Measurements from ENCODE around the gene CCDC51. TPM values are rescaled to one million over a fixed set of nuclear protein-coding genes. Genes with fewer than 3 reads are reported as not detected.
"Not testable (repeated sequence)": the region's sequence is repeated elsewhere in the genome, so short reads cannot be mapped to it uniquely, and the experiment has no call there.

CCDC51 gene
- polyA plus RNA-seq, 1 donor from 2014 or later, result 27.2 TPM

GRCh38 chr3:48482822-48483221 lies 42.9 kb upstream of the CCDC51 start:
- H3F3A ChIP-seq (ENCODE audit: insufficient read depth, low read length, poor library complexity, severe bottlenecking); H3K9me2 ChIP-seq (ENCODE audit: insufficient read depth, low read length): not testable (repeated sequence)

GRCh38 chr3:48480891-48481290 lies 41.0 kb upstream of the CCDC51 start:
- not testable (repeated sequence) for H3K9me2 ChIP-seq (ENCODE audit: insufficient read depth, low read length); H3K9ac ChIP-seq (ENCODE audit: low read length); H3K4me2 ChIP-seq (ENCODE audit: low read length); H4K20me1 ChIP-seq (ENCODE audit: insufficient read depth); H3K36me3 ChIP-seq (ENCODE audit: insufficient read depth, low read length); H3K79me2 ChIP-seq (replicated peaks; ENCODE audit: insufficient read depth, low read length); H3K27ac ChIP-seq (ENCODE audit: low read length); H2AFZ ChIP-seq (ENCODE audit: low read depth, low read length); H3K4me3 ChIP-seq (ENCODE audit: low read length); H3F3A ChIP-seq (ENCODE audit: insufficient read depth, low read length, poor library complexity, severe bottlenecking); H3K27me3 ChIP-seq (ENCODE audit: insufficient read depth, low read depth, low read length); H3K9me3 ChIP-seq (ENCODE audit: low read length)

More at GRCh38 chr3:48482822-48483221, 42.9 kb upstream of the CCDC51 start:
- not testable (repeated sequence) for H3K4me2 ChIP-seq (ENCODE audit: low read length); H4K20me1 ChIP-seq (ENCODE audit: insufficient read depth); H3K9me3 ChIP-seq (ENCODE audit: low read length); H3K27ac ChIP-seq (ENCODE audit: low read length); H2AFZ ChIP-seq (ENCODE audit: low read depth, low read length); H3K36me3 ChIP-seq (ENCODE audit: insufficient read depth, low read length); H3K9ac ChIP-seq (ENCODE audit: low read length); H3K27me3 ChIP-seq (ENCODE audit: insufficient read depth, low read depth, low read length); H3K4me3 ChIP-seq (ENCODE audit: low read length); H3K79me2 ChIP-seq (replicated peaks; ENCODE audit: insufficient read depth, low read length)

- H3K9me3 ChIP-seq (ENCODE audit: low read length), result no peaks in the 10 kb centered on the region
- H3F3A ChIP-seq (ENCODE audit: insufficient read depth, low read length, poor library complexity, severe bottlenecking), result no peaks in the 10 kb centered on the region
- no peaks in the 10 kb centered on the region for H3K79me2 ChIP-seq (replicated peaks; ENCODE audit: insufficient read depth, low read length)
- H4K20me1 ChIP-seq (ENCODE audit: insufficient read depth), result no peaks in the 10 kb centered on the region
- no peaks in the 10 kb centered on the region for H3K9me2 ChIP-seq (ENCODE audit: insufficient read depth, low read length)
- H3K36me3 ChIP-seq (ENCODE audit: insufficient read depth, low read length), result no peaks in the 10 kb centered on the region
- H3K4me3 ChIP-seq (ENCODE audit: low read length), result no peak overlapping the region
- H3K27ac ChIP-seq (ENCODE audit: low read length), result no peak overlapping the region
- no peak overlapping the region for H3K4me2 ChIP-seq (ENCODE audit: low read length)
- H2AFZ ChIP-seq (ENCODE audit: low read depth, low read length), result no peak overlapping the region
- TF ChIP-seq REST (IDR thresholded peaks at IDR 0.05; ENCODE audit: borderline replicate concordance) (no peak), POLR2AphosphoS5 (IDR thresholded peaks at IDR 0.05) (no peak), MXI1 (conservative IDR thresholded peaks at IDR 0.05; ENCODE audit: poor library complexity, severe bottlenecking) (no peak), EP300 (conservative IDR thresholded peaks at IDR 0.05; ENCODE audit: poor library complexity, severe bottlenecking) (no peak), EZH2 (IDR thresholded peaks at IDR 0.05; ENCODE audit: borderline replicate concordance, insufficient read depth, low read length, poor library complexity, severe bottlenecking) (no peak), CTCF (IDR thresholded peaks at IDR 0.05; ENCODE audit: poor library complexity, severe bottlenecking) (no peak), SMC3 (conservative IDR thresholded peaks at IDR 0.05; ENCODE audit: poor library complexity) (no peak), RAD21 (conservative IDR thresholded peaks at IDR 0.05) (no peak), TAF1 (IDR thresholded peaks at IDR 0.05; ENCODE audit: low read depth) (no peak)
- no peaks in the 10 kb centered on the region for H3K27me3 ChIP-seq (ENCODE audit: insufficient read depth, low read depth, low read length)
- no peak overlapping the region for H3K9ac ChIP-seq (ENCODE audit: low read length)
Observed at GRCh38 chr3:48478626-48479555, 39.0 kb upstream of the CCDC51 start.
